Measurements from ENCODE around the gene SHCBP1L.

Gene SHCBP1L

DNA sequence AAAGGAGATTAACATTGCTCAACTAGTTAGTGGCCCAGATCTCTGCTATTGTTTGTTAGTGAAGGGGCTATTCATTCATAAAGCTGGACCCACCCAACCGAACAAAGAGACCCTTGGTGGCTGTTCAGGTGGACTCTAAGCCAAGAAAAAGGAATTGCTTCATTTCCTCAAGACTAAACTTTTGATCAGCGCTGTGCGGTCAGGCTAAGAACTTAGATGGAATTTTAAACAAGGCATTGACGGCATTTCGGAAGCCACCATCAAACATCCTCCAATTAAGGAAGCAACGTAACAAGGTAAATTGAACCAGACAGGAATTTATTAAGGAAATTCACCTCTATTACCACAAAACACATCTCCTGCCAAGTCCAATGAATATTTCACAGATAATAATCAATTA is 19.9 kb upstream of the SHCBP1L start:
- TF ChIP-seq, protein P1, sequence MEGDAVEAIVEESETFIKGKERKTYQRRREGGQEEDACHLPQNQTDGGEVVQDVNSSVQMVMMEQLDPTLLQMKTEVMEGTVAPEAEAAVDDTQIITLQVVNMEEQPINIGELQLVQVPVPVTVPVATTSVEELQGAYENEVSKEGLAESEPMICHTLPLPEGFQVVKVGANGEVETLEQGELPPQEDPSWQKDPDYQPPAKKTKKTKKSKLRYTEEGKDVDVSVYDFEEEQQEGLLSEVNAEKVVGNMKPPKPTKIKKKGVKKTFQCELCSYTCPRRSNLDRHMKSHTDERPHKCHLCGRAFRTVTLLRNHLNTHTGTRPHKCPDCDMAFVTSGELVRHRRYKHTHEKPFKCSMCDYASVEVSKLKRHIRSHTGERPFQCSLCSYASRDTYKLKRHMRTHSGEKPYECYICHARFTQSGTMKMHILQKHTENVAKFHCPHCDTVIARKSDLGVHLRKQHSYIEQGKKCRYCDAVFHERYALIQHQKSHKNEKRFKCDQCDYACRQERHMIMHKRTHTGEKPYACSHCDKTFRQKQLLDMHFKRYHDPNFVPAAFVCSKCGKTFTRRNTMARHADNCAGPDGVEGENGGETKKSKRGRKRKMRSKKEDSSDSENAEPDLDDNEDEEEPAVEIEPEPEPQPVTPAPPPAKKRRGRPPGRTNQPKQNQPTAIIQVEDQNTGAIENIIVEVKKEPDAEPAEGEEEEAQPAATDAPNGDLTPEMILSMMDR (conservative IDR thresholded peaks at IDR 0.05), result no peak
- no peak overlapping the region for H3K27ac ChIP-seq

- no peak overlapping the region for H3K27ac ChIP-seq
- TF ChIP-seq, protein P1 (conservative IDR thresholded peaks at IDR 0.05), result no peak
Measured at GRCh38 chr1:182972231-182972630, 19.3 kb upstream of the SHCBP1L start.

DNA sequence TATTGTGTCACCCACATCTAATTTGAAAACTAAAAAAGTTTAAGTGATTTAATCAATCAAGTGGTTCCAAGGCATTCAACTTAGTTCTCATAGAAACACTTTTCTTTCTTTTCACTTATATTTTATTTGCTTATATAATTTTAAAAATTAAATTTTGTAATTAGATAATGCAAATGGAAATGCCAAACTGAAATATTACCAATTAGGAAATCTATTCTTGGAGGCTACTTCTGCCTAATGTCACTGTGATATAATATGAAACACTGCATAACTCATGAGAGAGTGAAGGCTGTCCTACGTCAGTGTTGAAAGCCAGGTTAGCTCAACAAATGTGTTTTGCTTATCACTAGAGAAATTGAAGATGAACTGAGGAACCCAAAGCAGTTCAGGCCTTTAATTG is 18.3 kb upstream of the SHCBP1L start:
- peak overlapping the region; percentile 78; the same call in 1 of the 2 replicates for H3K27ac ChIP-seq
- TF ChIP-seq, protein P1 (conservative IDR thresholded peaks at IDR 0.05), result no peak

DNA sequence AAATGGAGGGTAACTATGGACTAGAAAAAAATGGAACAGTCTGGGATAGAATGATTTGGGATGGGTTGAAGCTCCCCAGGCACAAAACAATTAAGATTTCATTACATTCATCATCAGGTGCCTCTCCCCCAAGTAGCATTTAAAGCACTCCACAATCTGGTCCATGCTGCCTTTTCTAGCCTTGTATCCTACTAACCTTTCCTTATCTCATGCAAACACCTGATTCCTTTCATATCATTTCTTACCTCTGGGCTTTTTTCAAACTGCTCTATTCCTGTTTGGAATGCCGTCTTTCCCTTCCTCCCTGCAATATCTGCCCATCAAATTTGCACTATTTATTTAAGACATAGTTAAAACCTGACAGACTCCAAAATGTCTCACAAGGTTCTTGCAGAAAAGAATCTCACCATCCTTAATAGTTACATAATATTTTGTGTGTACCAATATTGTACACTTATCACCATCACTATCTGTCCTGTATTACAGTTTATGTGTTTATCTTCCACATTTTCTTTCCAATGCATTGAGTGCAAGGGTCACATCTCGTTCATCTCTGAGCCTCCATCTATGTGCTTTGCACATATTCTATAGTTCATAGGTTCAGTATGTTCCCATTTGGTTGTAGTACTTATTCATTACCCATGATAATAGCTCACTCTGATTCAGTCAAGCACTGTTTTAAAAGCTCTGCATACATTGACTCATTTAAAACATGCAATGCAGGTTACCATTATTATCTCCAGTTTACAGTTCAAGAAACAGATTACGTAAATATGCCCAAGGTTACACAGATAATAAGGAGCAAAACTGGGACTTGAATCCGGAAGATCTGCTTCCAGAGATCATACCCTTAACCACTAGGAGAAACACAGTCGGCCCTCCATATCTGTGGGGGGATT is 16.1 kb upstream of the SHCBP1L start:
- peak overlapping the region; percentile 78 for H3K27ac ChIP-seq
- TF ChIP-seq, protein P1 (conservative IDR thresholded peaks at IDR 0.05), result no peak

DNA sequence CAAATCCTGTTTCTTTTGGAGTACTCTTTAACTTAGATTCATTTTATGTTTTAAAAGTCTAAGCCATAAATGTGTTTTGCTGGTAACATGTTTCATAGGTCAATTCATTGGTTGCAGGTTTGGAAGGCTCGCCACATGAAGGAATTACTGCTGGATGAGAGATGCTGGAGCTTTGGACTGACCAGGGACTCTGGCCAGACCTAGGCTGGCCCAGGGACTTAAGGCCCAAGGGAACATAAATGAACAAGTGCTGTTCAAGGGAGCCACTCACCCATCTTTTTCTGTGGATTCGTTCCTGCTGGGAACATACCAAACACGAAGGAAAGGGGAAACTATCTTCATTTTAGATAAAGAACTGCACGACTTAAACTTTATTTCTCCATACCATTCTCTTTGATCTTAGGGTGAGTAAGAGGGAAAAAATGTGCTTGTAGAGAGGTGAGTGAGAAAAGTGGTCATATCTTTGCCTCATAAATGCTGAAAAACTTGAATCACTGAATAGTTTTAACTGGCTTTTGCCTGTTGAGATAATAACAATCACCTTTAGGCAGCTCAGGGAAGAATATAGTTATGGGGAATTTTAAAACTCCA is 15.3 kb upstream of the SHCBP1L start:
- peak overlapping the region; percentile 78 for H3K27ac ChIP-seq

DNA sequence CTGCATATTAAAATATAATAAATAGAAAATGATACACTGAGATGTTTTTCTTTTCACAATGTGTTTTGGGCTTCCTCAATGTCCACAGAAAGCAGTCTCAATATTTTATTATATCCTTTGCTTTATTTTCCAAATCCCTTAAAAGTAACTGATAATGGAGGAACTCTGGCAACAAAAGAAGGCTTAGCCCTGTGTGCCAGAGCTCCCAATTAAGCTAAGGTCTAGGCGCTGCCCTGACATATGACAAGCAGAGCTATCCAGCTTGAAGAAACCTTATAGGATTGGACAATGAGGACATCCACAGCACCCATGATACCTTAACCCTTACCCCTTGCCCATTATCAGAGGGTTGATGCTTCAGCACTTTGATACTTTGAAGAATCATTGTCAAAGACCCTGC is 12.9 kb upstream of the SHCBP1L start:
- peak overlapping the region; percentile 78; the same call in 1 of the 2 replicates for H3K27ac ChIP-seq
- TF ChIP-seq, protein P1 (conservative IDR thresholded peaks at IDR 0.05), result no peak

More for the DNA sequence above, 15.3 kb upstream of the SHCBP1L start:
- TF ChIP-seq, protein P1 (conservative IDR thresholded peaks at IDR 0.05), result no peak

DNA sequence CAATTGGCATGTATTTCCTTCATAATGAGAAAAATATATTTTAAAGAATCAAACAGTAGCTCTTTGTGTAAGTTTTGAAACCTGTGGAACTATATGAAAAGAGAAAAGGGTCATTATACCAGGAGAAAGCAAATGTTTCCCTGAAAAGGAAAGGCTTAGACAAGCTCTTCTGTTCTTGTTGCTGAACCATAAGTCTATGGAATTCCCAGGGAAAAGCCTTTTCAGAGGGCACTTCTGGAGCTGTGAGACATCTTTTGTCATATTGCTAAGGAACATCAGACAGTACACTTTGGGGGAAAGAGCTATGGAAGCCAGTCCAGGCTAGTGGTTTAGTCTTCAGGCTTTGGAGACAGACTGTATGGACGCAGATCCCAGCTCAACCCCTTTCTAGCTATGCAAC is 12.1 kb upstream of the SHCBP1L start:
- TF ChIP-seq, protein P1 (conservative IDR thresholded peaks at IDR 0.05), result no peak
- H3K27ac ChIP-seq, result no peak overlapping the region
